ENCODE measurements around the gene DNMT3A.

DNMT3A gene

DNA sequence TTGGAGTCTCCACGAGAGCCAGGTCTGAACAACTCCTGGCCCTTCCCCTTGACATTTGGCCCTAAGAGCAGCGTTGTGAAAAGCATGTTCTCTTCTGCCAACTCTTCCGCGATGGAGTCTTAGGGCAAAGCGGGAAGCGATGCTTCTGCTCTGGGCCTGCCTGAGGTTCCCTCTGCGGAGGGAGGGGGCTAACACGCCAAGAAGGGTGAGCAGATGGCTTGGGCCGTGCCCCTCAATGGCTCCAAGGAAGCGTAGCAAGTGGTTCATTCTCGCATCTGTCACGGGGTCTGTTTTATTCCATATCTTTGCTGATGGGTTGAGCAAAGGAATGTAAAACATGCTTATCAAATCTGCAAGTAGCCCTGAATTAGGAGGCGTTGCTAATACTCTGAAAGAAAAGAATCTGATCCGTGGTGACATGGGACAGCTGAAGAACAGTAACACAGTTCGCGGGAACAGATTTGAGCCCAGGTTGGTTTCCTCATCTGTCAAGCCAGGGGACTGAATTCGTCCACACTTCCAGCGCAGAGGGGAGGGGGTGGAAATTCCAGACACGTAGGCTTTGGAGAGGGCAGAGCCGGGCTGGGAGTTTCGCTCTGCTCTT, 38.0 kb downstream of the DNMT3A start:
- peak; percentile 79 for DNase-seq

DNA sequence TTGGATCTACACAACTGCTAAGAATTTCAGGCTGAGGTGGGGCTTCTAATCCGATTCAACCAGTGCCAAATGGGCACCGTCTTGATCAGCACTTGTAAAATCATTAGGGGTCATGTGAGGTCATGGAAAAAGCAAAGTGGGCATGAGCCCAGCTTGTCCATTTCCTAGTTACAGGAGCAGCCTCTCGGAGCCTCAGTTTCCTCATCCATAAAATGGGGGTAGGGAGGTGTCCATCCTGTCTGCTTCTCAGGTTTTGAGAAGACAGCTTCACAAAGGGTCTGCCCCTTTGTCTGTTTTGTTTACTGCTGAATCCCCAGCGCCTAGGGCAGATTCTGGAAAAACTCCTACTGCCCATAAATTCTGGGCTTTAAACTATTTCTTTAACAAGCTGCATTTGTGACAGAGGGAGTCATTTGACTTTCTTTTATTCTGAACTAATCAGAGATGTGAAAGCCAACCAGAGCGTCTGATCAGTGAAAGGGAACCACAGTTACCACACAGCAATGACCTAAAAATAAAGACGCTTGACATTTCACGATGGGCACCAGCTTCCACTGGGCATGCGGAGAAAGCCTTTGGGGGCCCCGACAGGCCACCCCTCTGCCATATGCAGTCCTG, 38.9 kb downstream of the DNMT3A start:
- DNase-seq, result no peak

DNA sequence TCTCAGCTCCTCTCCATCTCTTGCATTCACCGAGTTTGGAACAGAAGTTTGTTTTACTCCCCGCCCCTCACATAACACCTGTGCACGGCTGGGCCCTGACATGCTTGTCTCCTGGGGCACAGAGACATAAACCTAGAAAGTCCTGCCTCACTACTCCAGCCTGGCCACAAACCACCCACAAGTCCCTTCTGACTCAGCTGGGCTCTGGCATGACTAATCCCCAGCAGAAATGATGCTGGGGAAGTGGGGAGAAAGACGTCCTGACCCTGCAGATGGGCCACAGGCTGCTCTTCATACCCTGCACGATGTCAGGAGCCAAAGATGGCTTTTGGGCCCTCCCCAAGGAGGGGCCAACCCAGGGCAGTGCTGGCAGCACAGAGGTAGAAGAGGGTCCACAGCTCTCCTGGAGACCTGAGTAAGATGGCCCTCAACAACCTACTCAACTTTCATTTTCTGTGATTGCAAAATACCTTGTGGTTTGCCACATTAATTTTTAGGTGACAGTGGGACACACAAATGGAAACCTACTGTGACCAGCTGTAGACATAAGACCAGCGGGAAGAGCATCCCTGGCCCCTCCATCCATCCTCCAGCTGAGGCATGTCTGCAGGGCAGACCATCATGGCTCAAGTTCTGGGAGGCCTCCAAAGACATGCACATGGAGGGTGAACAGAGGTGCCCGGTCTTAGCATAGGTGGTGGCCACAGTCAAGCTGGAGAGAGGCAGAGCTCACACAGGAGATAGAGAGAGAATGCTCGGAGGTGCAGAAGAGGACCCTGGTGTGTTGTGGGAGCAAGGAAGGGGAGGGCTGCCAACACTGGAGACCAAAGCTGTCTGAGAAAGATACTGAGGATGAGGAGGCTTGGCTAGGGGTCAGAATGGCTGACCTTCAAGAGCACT, 40.0 kb downstream of the DNMT3A start:
- no peak for DNase-seq

DNA sequence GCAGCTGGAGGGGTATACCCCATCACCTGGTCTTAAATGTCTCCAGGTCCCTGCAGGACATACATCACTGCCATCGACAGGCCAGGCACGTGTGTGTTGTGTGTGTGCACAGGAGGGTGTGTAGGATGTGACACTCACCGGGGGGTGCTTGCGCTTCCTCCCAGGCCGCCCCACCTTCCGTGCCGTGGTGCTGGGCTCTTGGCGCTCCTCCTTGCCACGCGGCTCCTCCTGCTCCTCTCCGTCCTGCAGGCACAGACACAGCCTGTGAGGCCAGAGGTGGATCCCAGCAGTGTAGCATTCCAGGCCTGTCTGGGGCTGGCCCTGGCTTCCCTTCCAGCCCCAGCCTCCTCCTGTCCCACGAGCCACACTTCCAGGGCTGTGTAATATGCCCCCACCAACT, 41.7 kb downstream of the DNMT3A start:
- no peak for DNase-seq

DNA sequence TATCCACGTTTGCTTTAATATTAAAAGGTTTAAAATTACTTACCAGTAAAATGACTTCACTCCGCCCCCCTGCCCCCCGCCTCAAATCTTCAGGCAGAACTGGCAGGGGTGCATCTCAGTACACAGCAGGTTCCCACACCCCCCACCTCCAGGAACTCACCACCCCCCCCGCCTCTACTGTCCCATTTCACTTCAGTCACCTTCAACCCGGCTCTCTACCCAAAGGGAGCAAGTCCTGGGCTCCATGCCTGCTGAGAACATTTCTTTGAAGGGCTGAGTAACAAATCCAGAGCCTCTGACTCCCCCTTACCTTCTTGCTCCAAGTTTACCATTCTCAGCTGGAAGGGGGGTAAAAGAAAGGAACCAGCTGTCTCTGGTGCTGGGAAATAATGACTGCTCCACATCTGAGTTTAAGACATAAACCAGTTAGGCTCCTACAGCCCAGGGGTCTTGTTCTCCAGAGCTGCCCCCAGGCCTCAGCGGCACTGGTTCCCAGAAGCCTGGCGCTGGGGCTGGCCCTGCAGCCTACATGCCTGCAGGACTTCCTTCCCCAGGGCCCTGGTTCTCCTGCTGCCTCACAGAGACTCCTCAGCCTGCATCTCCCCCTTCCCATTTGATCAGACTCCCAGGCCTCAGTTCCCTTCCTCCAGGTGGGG, 42.8 kb downstream of the DNMT3A start:
- DNase-seq, result no peak

DNA sequence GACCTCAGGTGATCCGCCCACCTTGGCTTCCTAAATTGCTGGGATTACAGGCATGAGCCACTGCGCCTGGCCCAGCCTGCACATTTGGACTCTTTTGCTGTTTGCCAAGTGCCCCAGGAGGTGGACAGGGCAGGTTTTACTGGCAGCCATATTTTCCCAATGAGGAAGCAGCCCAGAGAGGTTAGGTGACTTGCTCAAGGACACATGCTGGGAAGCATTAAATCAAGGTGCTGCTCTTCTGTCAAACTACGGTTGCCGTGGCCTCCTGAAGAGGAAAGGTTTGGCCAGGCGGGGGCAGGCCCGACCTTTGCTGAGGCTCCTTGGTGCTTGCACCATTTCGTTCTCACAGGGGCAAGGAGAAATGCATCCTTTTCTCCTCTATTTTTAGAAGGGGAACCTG, 44.0 kb downstream of the DNMT3A start:
- no peak for DNase-seq

DNA sequence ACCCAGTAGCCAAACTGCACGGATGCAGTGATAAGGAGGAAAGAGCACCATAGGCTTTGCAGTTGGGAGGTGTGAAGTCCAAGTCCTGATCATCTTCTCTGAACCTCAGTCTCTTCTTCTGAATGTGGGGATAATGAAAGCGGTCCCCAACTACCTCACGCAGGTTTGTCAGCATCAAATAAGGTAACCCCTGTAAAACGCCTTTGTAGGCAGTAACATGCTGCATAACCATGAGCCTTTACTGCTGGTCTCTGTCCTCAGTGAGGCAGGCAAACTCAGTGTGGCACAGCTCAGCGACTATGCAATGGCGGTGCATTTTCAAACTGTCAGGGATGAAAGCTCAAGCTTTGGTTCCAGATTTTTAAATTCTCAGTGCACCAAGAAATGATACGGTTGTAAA, 46.1 kb downstream of the DNMT3A start:
- no peak for DNase-seq

DNA sequence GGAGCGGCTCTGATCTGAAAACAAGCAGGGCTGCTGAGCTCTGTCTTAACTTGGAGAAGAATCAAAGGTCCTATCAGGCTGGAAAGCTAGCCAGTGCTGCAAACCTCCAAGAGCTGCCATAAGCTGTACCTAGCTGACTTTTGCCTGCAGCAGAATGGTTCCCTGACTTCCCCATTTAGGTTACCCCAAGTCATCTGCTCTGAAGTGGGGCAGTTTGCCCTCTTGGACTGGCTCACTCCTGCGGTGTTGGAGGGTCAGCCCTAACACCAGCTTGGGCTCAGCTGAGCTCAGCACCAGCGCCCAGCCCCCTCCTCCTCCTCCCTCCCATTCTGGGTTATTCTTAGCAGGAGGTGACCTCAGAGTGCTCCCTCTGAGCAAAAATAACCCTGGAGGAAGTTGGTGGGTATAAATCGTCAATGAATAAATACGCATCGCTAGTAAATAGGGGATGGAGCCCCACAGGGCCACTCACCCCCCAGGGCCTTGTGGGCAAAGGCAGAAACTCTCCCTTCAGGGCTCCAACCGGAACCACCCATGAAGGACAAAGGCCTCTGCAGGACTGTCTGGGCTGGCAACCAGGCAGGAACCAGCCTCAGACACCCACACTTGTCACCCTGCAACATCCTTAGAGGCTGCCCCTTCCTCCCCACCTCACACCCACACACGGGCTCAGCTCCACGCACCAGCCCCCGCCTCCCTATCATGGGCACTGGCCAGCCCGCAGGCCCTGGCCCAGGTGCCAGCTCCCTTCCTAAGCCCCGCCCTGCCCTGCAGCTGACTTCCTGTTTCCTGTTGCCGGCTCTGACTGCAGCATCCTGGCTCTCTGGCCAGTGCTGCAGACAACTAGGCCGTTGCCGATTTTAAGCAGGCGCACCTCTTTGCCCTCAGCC, 46.9 kb downstream of the DNMT3A start:
- no peak for DNase-seq

DNA sequence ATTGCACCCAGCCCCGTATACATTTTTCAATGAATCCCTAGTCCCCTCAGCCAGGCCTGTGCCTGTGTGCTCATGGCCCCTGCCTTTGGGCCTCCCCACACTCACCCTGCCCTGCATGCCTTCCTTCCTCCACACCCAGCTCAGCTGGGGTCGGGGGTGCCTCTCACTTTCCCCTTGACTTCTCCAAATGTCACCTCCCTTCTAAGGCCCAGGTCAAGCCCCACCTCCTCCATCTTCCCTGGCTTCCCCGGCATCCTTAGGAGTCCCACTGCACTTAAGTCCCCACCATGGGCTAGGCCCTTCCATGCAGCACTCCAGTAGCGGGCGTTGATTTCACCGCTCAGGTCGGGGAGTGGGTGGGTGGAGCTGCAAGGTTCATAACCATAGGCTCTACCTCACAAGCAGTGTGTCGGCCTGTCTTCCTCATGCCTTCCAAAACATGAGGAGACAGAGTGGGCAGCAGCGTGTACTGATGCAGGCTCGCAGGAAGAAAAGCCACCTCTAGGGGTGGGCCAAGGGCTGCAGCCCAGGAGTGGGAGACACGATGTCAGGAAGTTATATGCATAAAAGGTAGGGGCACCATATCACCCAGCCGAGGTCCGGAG, 47.7 kb downstream of the DNMT3A start:
- DNase-seq, result no peak

DNA sequence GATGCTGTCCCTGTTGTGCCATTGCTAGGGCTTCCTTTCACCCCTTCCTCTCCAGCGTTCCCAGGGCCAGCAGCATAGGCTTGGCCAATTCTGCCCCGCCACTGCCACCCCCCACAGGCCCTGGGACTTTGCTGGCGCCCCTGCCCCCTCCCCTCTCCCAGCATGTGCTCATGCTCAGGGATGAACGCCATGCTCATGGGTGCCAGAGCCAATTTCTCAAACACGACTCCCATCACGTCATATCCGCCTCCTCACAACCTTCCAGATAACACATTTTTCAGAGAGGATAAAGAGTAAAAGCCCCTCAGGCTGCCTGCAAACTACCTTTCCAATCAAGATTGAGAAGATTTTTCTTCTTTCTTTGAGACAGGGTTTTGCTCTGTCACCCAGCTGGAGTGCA, 48.6 kb downstream of the DNMT3A start:
- DNase-seq, result no peak

DNA sequence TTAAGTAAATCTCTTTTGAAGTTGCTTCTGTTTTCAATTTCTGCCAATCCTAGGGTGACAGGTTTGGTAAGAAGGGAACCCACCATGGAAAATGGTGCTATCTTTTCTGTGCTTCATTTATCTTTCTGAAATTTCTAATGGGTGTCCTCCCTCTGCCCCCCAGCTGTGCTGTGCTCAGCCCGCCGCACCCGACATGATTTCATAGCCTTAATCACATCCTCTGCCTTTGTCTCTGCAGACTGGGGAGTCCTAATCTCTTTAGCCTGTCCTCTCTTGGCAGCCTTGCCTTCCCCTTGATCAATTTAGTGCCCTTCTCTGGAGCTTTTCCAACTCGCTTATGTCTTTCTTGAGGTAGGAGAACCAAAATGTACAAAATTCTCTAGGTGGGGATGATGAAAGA, 49.3 kb downstream of the DNMT3A start:
- no peak for DNase-seq

DNA sequence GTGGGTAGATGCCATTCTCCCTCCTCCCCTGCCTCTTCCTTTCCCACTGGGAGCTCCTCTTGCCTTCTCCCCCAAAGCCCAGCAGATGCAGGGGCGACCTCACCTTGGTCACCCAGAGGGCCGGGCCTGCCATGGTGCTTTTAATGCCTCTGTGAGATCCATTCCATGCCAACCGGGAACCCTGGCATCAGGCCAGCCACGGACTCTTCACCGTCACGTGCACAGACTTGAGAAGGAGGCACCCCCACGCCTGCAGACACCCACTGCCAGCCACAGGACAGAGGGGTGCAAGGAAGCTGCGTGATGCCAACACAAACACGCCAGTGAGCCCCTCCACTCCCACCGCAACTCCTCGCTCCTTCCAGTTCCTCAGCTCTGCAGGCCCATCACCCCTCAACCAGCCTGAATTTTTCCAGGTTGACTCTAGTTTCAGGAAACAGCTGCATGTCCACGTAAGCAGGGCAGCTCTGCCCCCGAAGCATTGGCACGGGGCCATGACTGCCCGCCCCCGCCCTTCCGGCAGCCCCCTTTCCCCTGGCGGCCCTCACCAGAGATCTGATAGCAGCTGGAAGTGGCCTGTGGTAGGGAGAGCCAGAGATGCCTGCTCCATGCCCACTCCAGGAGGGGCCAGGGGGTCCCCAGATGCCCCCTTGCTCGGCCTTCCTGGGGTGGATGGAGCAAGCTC, 50.8 kb downstream of the DNMT3A start:
- no peak for DNase-seq

DNA sequence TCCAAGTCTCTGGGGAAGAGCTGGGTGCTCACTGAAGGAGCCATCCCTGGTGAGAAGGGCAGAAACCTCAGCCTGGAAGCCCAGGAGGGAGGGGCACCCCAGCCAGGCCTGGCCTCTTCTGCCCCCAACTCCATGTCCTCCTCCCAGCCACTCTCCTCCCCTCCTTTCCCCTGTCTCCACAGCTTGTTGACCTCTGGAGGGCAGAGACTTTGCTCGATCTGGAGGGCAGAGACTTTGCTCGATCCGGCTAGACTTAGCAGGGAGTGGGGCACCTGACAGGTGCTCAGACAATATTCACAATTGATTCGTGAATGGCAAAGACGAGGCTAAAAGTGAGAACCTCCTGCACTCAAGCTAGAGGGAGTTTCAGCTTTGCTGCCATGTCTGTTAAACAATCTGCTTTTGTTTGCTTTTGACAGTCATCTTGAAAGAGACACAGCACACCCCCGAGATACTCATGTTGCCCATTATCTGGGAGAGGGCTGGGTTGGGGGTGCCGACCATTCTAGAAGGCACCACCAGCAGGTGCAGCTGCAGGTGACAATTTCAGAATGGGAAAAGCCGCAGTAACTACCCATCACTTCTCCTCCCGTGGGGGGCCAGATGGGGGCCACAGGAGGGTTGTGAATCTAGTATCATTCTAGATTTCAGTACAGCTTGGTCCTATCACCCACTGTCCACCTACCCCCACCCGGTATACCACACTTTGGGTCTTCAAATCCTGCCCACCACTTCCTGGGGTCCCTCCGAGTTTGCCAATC, 54.8 kb downstream of the DNMT3A start:
- DNase-seq, result no peak

DNA sequence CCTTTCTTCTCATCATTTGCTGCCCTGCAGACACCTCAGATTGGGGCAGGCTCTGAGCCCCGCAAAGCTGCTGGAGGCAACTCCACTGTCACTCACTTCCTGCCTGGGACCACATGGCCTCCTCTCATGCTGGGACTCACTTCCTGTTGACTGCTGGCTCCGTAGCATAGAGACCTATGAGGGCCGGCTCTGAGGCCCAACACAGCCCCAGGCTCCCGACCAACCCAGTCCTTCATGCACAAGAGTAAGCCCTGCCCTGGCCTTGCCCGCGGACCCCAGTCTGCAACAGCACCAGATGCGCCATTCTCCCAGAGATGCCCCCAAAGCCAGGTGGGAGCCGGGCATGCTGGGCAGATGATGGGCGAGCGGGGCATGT, 55.7 kb downstream of the DNMT3A start:
- no peak for DNase-seq

DNA sequence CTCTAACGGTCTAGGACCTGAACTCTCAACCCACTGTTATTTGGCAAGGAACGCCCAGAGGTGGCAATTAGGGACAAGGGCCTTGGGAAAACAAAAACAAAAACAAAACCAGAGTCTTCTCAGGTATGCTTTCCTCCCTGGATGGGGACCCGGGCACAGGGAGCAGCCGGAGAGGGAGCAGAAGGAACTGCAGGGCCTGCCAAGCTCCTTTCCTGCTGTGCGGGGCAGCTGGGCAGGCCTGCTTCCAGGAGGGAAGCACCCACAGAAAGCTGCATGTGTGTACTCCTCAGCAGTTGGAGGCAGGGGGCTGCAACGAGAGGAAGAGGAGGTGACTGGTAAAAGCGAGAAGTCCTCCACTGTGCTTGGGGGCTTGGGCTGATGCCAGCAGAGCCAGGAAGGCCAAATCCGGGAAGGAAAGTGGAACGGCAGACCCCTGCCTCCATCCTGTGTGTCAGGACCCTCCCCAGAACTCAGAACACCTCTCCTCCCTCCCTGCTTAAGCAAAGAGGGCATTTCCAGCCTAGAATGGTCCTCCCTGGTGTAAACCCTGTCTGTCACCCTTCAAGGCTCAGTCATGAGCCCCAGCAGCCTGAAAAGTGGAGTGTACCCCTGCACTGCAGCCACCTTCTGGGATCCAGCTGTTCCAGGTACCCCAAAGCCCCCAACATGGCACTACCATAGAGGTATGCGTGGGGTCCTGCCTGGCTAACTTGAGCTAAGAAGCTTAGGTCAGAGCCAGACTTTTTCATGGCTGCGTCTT, 56.3 kb downstream of the DNMT3A start:
- DNase-seq, result no peak

DNA sequence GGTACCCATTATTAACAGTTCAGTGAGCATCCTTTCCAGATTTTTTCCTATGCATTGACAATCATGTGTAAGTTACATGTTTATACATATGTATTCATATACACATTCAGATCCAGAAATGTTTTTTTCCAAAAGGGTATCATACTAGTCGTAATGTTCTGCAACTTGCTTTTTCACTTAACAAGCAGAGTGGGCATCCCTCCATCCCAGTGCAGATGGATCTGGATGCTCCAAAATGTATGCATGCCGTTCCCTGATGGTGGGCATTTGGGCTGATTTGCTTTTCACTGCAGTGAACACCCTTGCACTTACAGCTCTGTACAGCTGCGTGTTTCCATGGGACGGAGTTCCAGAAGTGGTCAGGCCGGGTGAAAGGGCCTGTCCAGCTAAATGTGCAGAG, 57.0 kb downstream of the DNMT3A start:
- no peak for DNase-seq

DNA sequence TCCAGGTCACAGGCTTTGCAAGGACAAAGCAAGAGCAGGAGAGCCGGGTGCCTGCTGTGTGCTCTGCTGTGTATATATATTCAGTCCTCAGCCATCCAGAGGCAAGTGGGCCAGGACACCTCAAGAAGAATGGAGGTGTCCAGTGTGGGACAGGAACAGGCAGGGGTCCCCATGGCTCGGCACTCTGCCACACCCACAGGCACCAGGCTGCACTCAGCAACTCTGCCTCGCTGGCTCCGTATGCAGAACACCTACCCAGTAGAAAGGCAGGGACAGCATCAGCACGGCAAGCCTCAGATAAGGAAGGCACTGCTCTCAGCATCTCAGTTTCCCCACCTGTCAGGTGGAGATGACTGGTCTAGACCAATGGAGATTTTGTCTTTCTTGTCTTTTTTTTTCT, 57.8 kb downstream of the DNMT3A start:
- DNase-seq, result no peak

DNA sequence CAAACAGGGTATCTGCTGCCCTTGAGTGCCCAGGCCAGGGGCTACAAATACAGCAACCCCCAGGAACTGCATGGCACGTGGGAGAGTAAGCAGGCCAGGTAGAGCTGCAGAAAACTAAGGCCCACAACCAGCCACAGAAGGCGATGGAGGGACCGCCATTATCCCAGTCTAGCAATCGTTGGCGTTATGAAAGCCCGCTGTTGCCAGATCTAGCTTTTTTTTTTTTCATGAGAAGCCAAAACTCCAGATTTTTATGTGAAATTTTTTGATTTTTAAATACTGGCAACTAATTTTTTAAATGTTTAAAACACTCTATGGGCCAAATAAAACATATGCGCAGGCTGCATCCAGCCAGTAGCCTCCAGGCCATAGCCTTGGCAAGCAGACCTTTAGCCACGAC, 59.8 kb downstream of the DNMT3A start:
- no peak for DNase-seq

DNA sequence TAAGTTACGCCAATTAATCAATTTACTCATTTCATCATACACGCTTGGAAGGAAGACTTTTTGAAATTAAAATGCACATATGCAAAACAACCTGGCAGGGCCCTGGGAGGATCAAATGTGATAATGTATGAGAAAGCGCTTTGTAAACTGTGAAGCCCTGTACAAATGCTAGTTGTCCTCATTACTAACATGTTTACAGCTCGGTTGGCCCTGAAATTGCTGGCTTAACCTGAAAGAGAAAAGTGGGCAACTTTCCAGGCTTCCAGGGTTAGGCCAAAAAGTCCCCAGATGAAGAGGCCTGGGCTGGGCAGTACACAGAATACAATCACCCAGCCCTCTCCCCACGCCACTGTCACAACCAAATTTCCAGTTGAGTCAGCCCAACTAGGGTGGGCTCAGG, 60.2 kb downstream of the DNMT3A start:
- no peak for DNase-seq

DNA sequence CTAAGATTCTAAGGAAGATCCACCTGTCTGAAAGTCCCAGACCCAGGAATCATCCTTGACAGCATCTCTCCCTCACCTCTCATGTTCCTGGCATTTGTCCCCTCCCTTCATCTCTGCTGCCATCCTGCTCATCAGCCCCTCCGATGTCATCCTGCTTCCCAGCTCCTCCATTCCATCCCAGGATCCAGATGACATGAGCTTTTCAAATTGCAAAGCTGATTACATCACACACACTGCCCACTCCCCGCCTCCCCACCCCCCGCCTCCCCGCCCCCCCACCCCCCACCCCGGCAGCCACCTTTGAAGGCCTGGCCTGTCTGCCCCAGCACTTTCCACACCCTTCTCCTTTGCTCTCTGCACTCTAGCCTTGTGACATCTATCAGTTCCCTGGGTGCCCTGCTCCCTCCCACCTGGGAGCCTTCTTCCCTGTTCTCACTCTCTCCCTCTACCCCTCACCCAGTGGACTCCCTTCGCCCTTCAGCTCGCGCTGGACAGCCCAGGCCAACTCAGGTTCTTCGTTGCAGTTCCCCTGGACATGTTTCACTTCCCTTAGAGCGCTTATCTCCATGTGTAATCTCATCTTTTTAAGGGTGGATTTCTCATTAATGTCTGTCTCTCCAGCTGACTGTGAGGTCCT, 61.6 kb downstream of the DNMT3A start:
- DNase-seq, result no peak
